K562 (cell line): ENCODE data around the gene USP28.

Source experiments
- CTCF ChIP-seq, 3 experiments: IDR thresholded peaks in 2 of 3; conservative IDR thresholded peaks in 1 of 3; 2 replicates each; pipeline ENCODE4 v1.5.1; 2011 to 2012; ENCODE audit warnings: low read length in 3 of 3, mild to moderate bottlenecking in 3 of 3, control low read depth in 2 of 3, improper control_type of control experiment in 1 of 3, inconsistent platforms in 1 of 3, low read depth in 1 of 3, mixed read lengths in 1 of 3, moderate library complexity in 1 of 3; ENCODE audit not compliant: insufficient read depth in 2 of 3
- GATAD2A ChIP-seq: fragments of 450-650 bp; IDR thresholded peaks from 2 replicates; pipeline ENCODE4 v1.6.1; 2017
- GTF2A2 ChIP-seq: IDR thresholded peaks from 2 replicates; pipeline ENCODE4 v1.6.1; 2016; ENCODE audit warnings: mild to moderate bottlenecking, missing genetic modification characterization, missing compliant biosample characterization
- MAFG ChIP-seq: fragments of 450-650 bp; conservative IDR thresholded peaks from 2 replicates; pipeline ENCODE4 v1.6.1; 2016; ENCODE audit warnings: missing genetic modification characterization, missing compliant biosample characterization
- PTTG1 ChIP-seq: fragments of 450-650 bp; IDR thresholded peaks from 2 replicates; pipeline ENCODE4 v1.6.1; 2016; ENCODE audit warnings: low read depth, mild to moderate bottlenecking, missing genetic modification characterization, missing compliant biosample characterization
- SMAD4 ChIP-seq: fragments of 250-450 bp; sonication (Bioruptor Pico); conservative IDR thresholded peaks from 2 replicates; pipeline ENCODE4 v1.8.0; 2021; ENCODE audit warnings: inconsistent platforms, mild to moderate bottlenecking, moderate library complexity
- ZBTB17 ChIP-seq: fragments of 450-650 bp; formaldehyde crosslinking; IDR thresholded peaks from 2 replicates; pipeline ENCODE4 v1.4.0; 2020; ENCODE audit warnings: mild to moderate bottlenecking
- ZNF274 ChIP-seq: IDR thresholded peaks from 2 replicates; pipeline ENCODE4 v1.6.1; 2011; ENCODE audit warnings: low read depth, mild to moderate bottlenecking, low read length, moderate library complexity, borderline replicate concordance
- ZNF311 ChIP-seq: fragments of 250-450 bp; sonication (Bioruptor Pico); IDR thresholded peaks from 2 replicates; pipeline ENCODE4 v1.4.0; 2020; ENCODE audit warnings: mild to moderate bottlenecking, moderate library complexity
- ZNF592 ChIP-seq: fragments of 450-650 bp; IDR thresholded peaks from 2 replicates; pipeline ENCODE4 v1.6.1; 2017; ENCODE audit warnings: antibody characterized with exemption, mild to moderate bottlenecking
- ZNF77 ChIP-seq: fragments of 250-450 bp; sonication (Bioruptor Pico); IDR thresholded peaks from 2 replicates; pipeline ENCODE4 v1.5.0; 2020
- ZZZ3 ChIP-seq: fragments of 450-650 bp; IDR thresholded peaks from 2 replicates; pipeline ENCODE4 v1.6.1; 2016; ENCODE audit warnings: antibody characterized with exemption, mild to moderate bottlenecking, moderate library complexity

- no peak for TF ChIP-seq PTTG1 (tag)
- no peak for TF ChIP-seq ZNF592
- TF ChIP-seq ZZZ3 = no peak
- no peak for TF ChIP-seq CTCF (IDR thresholded peaks at IDR 0.05 in 2 of 3, conservative IDR thresholded peaks at IDR 0.05 in 1 of 3; ENCODE audit: insufficient read depth in 2 of 3, low read depth in 1 of 3, low read length in 3 of 3)
- TF ChIP-seq ZNF274 = no peak
- no peak for TF ChIP-seq ZBTB17 (CRISPR knock-in tag)
- TF ChIP-seq ZNF311 (CRISPR knock-in tag) = no peak
- no peak for TF ChIP-seq SMAD4 (CRISPR knock-in tag)
- no peak for TF ChIP-seq ZNF77
- TF ChIP-seq GATAD2A = no peak
- TF ChIP-seq GTF2A2 (tag) = no peak
- TF ChIP-seq MAFG (tag) = no peak
Observed at GRCh38 chr11:113817626-113818025, 57.7 kb downstream of the USP28 start.
